Small intestine (tissue), 16 donors: ENCODE measurements around the gene SYNPO2L. TPM values are rescaled to one million over a fixed set of nuclear protein-coding genes. Genes with fewer than 3 reads are reported as not detected.
"Not testable (repeated sequence)": the region's sequence is repeated elsewhere in the genome, so short reads cannot be mapped to it uniquely, and the experiment has no call there.

Source experiments
- DNase-seq, 2 donors: peaks; one replicate each; pipeline versions ENCODE4 v3.0.0 to v3.0.0-alpha.2; 2013
- FAIRE-seq: peaks from 2 replicates; lab custom pipeline; 2012; peaks lifted over from hg19 to GRCh38; lab: Jason Lieb, UNC
- H3K27ac ChIP-seq, 3 donors: one replicate each; pipeline ENCODE4 v1.5.1; 2013; ENCODE audit warnings: low read length in 2 of 3, mild to moderate bottlenecking in 2 of 3, control low read depth in 1 of 3, inconsistent platforms in 1 of 3, low read depth in 1 of 3, moderate library complexity in 1 of 3
- H3K27me3 ChIP-seq, 3 donors: one replicate each; pipeline ENCODE4 v1.6.1; 2013; ENCODE audit warnings: low read length in 3 of 3, inconsistent platforms in 1 of 3; ENCODE audit not compliant: control insufficient read depth in 3 of 3, insufficient read depth in 3 of 3
- H3K36me3 ChIP-seq, 3 donors: one replicate each; pipeline ENCODE4 v1.6.1; 2013; ENCODE audit warnings: low read length in 3 of 3, inconsistent platforms in 1 of 3, low read depth in 1 of 3, mild to moderate bottlenecking in 1 of 3, moderate library complexity in 1 of 3; ENCODE audit not compliant: control insufficient read depth in 3 of 3, insufficient read depth in 2 of 3
- H3K4me1 ChIP-seq, 3 donors: one replicate each; pipeline ENCODE4 v1.6.1; 2013; ENCODE audit warnings: low read length in 2 of 3, inconsistent platforms in 1 of 3, low read depth in 1 of 3, mild to moderate bottlenecking in 1 of 3, moderate library complexity in 1 of 3; ENCODE audit not compliant: control insufficient read depth in 3 of 3, insufficient read depth in 2 of 3
- H3K4me3 ChIP-seq, 3 donors: one replicate each; pipeline ENCODE4 v1.5.1; 2013; ENCODE audit warnings: low read length in 3 of 3, control low read depth in 1 of 3, inconsistent platforms in 1 of 3, low read depth in 1 of 3, mild to moderate bottlenecking in 1 of 3, moderate library complexity in 1 of 3
- H3K9me3 ChIP-seq, 2 donors: one replicate each; pipeline ENCODE4 v1.6.1; 2013; ENCODE audit warnings: low read depth in 1 of 2, low read length in 1 of 2; ENCODE audit not compliant: control insufficient read depth in 2 of 2, insufficient read depth in 1 of 2
- WGBS, 3 donors: extraction: QIAGEN DNeasy Blood & Tissue Kit; methylation state at CpG; one replicate each; pipeline ENCODE4 v1.1.7; 2013; 5-methylcytosine and 5-hydroxymethylcytosine counted together
- long read RNA-seq, 10 donors: transcript quantifications; one replicate each; lab custom pipeline, GENCODE V29; 2026
- polyA plus RNA-seq, 4 donors: library from polyadenylated mRNA; stranded (reverse) in 3 of 4; unstranded in 1 of 4; fragments of 200-250 nt in 3 of 4; fragments of 120-200 nt in 1 of 4; gene quantifications; one replicate each; pipeline versions ENCODE4 v1.2.1 to v1.2.3, GENCODE V29; 2013
- donor health status: healthy with polysubstance abuse.
- donor health status: control.
- donor health status: control.
- donor health status: Bipolar disorder and iron deficiency.
- donor health status: healthy.

The SYNPO2L gene
- 1 to 10 TPM in 1 of 4 donors, under 1 TPM in 2, not detected in 1; 0.04 to 1.6 (median 0.59) TPM for polyA plus RNA-seq
- long read RNA-seq, donor 1: 0 reads
- long read RNA-seq, donor 2: 0 reads
- long read RNA-seq, donor 3: 0 reads
- long read RNA-seq, donor 4: 0 reads
- long read RNA-seq, donor 5, full-length matches to known transcripts: 1 of 1 reads
- long read RNA-seq, donor 5, partial matches to known transcripts: 0 of 1 reads
- long read RNA-seq, donor 5, other reads (novel, unspliced or antisense): 0 of 1 reads
- long read RNA-seq, donor 6: 0 reads
- long read RNA-seq, donor 7: 0 reads
- long read RNA-seq, donor 8, full-length matches to known transcripts: 2 of 2 reads
- long read RNA-seq, donor 8, partial matches to known transcripts: 0 of 2 reads
- long read RNA-seq, donor 8, other reads (novel, unspliced or antisense): 0 of 2 reads
- long read RNA-seq, donor 9: 0 reads
- long read RNA-seq, donor 10: 0 reads

GRCh38 chr10:73655990-73656298, at the start of gene SYNPO2L:
SYNPO2L (minus strand) TSS chr10:73656029; CDS start chr10:73655922, 107 bp downstream.
- 75 to 96% (median 87%) methylated on average over 5 of the region's 5 CpGs for WGBS, 3 donors
- no peak for FAIRE-seq
- H3K36me3 ChIP-seq: no peaks in the 10 kb centered on the region

DNA sequence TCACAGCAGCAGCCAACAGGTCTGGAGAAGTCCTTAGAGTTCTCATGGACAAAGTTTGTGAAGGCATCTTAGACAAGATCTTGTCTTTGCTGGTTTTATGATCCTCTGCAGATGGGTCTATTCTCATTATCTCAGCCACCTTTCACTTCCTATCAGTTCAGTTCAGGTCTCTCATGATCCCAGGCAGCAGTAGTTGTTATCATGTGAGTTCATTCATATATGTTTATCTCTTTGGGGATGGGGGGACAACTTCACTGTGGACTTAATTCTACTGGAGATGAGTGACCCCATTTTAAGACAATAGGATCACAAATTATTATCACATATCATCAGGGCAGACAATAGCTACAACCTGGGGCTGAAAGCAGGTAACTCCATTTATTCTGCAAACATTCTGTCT, 48.1 kb upstream of the SYNPO2L start:
- H3K27me3 ChIP-seq, H3K9me3 ChIP-seq, DNase-seq, H3K4me1 ChIP-seq, H3K4me3 ChIP-seq, FAIRE-seq, H3K36me3 ChIP-seq, H3K27ac ChIP-seq: not testable (repeated sequence)

More at GRCh38 chr10:73655990-73656298, at the start of gene SYNPO2L:
- DNase-seq: no peak
- H3K27ac ChIP-seq: no peak within 1 kb of the TSS
- H3K27me3 ChIP-seq: no peaks in the 10 kb centered on the region
- H3K4me3 ChIP-seq: no peak within 1 kb of the TSS
- no peaks in the 10 kb centered on the region for H3K9me3 ChIP-seq
- no peaks in the 10 kb centered on the region for H3K4me1 ChIP-seq

GRCh38 chr10:73698819-73699218, 43.0 kb upstream of the SYNPO2L start:
- not testable (repeated sequence) for H3K4me3 ChIP-seq, H3K4me1 ChIP-seq, H3K9me3 ChIP-seq, H3K27me3 ChIP-seq, H3K27ac ChIP-seq, FAIRE-seq, DNase-seq, H3K36me3 ChIP-seq
- 95 to 100% (median 97%) methylated on average over 2 of the region's 2 CpGs for WGBS, 3 donors

GRCh38 chr10:73697675-73698159, 41.9 kb upstream of the SYNPO2L start, which contains the start of gene AGAP5:
AGAP5 (minus strand) TSS chr10:73698109; CDS start chr10:73697755, 354 bp downstream.
- not testable (repeated sequence) for H3K4me1 ChIP-seq, H3K27ac ChIP-seq, H3K4me3 ChIP-seq, H3K9me3 ChIP-seq, H3K36me3 ChIP-seq, H3K27me3 ChIP-seq, FAIRE-seq, DNase-seq
- 96 to 99% (median 98%) methylated on average over 11 to 15 of the region's 16 CpGs for WGBS, 3 donors

DNA sequence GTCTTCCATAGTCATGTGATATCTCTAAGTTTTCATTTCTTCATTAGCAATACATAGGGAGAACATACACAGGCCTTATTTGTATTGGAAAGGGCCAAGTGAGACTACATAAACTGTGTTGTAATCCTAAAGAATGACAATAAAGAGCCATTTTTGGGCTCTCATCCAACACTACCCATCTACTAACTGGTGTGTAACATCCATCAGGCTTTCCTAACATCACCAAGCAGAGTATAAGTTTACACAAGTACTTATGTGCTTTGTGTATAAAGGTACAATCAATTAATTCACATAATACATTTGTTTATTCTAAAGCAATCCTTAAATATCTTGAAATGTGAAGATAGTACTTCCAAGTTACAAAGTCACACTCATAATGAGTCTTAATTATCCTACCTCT, 39.5 kb upstream of the SYNPO2L start:
- H3K9me3 ChIP-seq: not testable (repeated sequence)

DNA sequence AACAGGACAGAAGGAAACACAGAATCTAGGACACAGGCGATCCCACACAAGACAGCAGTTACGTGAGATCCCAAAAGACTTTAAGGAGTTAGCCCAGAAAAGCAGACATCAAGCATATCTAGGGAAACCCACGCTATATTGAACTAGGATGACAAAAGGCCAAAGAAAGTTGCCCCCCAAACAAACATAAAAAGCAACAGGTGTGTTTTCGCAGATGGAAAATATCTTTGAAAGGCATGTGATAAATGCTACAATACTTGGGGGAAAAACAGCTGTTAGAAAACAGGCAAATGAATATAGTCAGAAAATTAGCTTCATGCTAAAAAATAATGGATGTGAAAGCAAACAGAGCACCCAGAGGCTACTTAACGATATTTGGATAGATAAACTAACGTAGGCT, 34.9 kb upstream of the SYNPO2L start:
- FAIRE-seq, H3K4me3 ChIP-seq, H3K4me1 ChIP-seq, H3K36me3 ChIP-seq, DNase-seq, H3K27me3 ChIP-seq, H3K9me3 ChIP-seq, H3K27ac ChIP-seq: not testable (repeated sequence)
- WGBS, 3 donors: 92 to 99% (median 93%) methylated on average over 6 of the region's 6 CpGs

More for the DNA sequence above, 39.5 kb upstream of the SYNPO2L start:
- FAIRE-seq, H3K27me3 ChIP-seq, H3K4me3 ChIP-seq, H3K4me1 ChIP-seq, H3K36me3 ChIP-seq, DNase-seq, H3K27ac ChIP-seq: not testable (repeated sequence)

- H3K27me3 ChIP-seq, H3K4me1 ChIP-seq, H3K27ac ChIP-seq, FAIRE-seq, DNase-seq, H3K4me3 ChIP-seq, H3K36me3 ChIP-seq, H3K9me3 ChIP-seq: not testable (repeated sequence)
- WGBS, 3 donors: 97 to 100% (median 97%) methylated on average over 5 to 27 of the region's 28 CpGs
Observed at GRCh38 chr10:73689596-73689995, 33.8 kb upstream of the SYNPO2L start.

DNA sequence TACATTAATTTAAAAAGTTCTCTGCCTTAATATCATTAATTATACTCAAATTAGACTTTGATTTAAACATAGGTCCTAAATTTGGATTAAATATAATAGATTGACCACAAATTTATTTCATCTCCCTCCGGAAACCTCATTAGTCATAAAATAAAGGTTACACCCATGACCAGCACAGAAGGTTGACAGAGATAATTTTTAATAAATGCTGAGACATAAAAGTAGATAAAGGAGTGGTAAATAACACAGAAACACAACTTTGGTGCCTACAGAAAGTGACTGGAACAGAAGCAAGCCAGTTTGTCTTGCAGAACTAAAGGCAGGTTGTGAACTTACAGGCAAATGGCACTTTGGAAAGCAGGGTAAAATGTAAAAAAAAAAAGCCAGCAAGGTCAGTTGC, 31.8 kb upstream of the SYNPO2L start:
- not testable (repeated sequence) for H3K4me3 ChIP-seq, H3K27me3 ChIP-seq, H3K27ac ChIP-seq, H3K4me1 ChIP-seq, H3K36me3 ChIP-seq, DNase-seq, H3K9me3 ChIP-seq, FAIRE-seq
- 69 to 88% (median 77%) methylated on average over 1 of the region's 1 CpG for WGBS, 3 donors
